B cell (primary cell): ENCODE measurements around the gene TAOK2.

ENCODE experiments used
- CTCF ChIP-seq: fragments of 200-600 bp; IDR thresholded peaks from one replicate; pipeline ENCODE4 v1.8.0; 2022; ENCODE audit warnings: antibody characterized with exemption, mild to moderate bottlenecking
- EZH2 ChIP-seq: IDR thresholded peaks from 2 replicates; pipeline ENCODE4 v1.6.1; 2012; ENCODE audit warnings: borderline replicate concordance, low read depth, mild to moderate bottlenecking, moderate library complexity, low read length; ENCODE audit not compliant: insufficient read depth, poor library complexity, severe bottlenecking

GRCh38 chr16:30011714-30012504 lies 38.2 kb downstream of the TAOK2 start:
- TF ChIP-seq CTCF (no peak), EZH2 (no peak)
